Gastrocnemius medialis (tissue), 4 donors: ENCODE measurements around the gene PAPLN. TPM values are rescaled to one million over a fixed set of nuclear protein-coding genes. Genes with fewer than 3 reads are reported as not detected.

ENCODE experiments used
- ATAC-seq, 2 donors: fragments of 150-250 bp; one replicate each; pipeline ENCODE4 v1.9.1; 2016
- DNase-seq, 2 donors: peaks; one replicate each; pipeline ENCODE4 v3.0.0-alpha.2; 2019
- H3K27ac ChIP-seq, 4 donors: fragments of 200-600 bp; sonication (generic); 1 replicate in 1 of 4; 2 replicates in 3 of 4; pipeline ENCODE4 v1.5.1; 2016 to 2018; ENCODE audit warnings: mild to moderate bottlenecking in 2 of 4, moderate library complexity in 1 of 4
- H3K27me3 ChIP-seq, 3 donors: fragments of 200-600 bp; sonication (generic) in 2 of 3; 1 replicate in 1 of 3; 2 replicates in 2 of 3; pipeline versions ENCODE4 v1.5.1 to v1.6.0; 2016 to 2019; ENCODE audit warnings: mild to moderate bottlenecking in 1 of 3, moderate library complexity in 1 of 3
- H3K36me3 ChIP-seq, 2 donors: fragments of 200-600 bp; sonication (generic) in 1 of 2; one replicate each; pipeline ENCODE4 v1.5.1; 2017 to 2018
- H3K4me1 ChIP-seq, 2 donors: fragments of 200-600 bp; sonication (generic) in 1 of 2; one replicate each; pipeline ENCODE4 v1.5.1; 2016 to 2017; ENCODE audit warnings: mild to moderate bottlenecking in 2 of 2
- H3K4me3 ChIP-seq, 4 donors: fragments of 200-600 bp; sonication (generic) in 3 of 4; 1 replicate in 1 of 4; 2 replicates in 3 of 4; pipeline ENCODE4 v1.5.1; 2016 to 2019; ENCODE audit warnings: mild to moderate bottlenecking in 2 of 4
- H3K9me3 ChIP-seq, 3 donors: fragments of 200-600 bp; sonication (generic) in 2 of 3; 1 replicate in 1 of 3; 2 replicates in 2 of 3; pipeline ENCODE4 v1.5.1; 2016 to 2019
- CTCF ChIP-seq, 5 experiments: fragments of 450-650 bp in 3 of 5; fragments of 200-600 bp in 2 of 5; sonication (generic) in 2 of 5; IDR thresholded peaks in 4 of 5; conservative IDR thresholded peaks in 1 of 5; 1 replicate in 4 of 5; 2 replicates in 1 of 5; pipeline ENCODE4 v1.5.1; 2016 to 2019; ENCODE audit warnings: antibody characterized with exemption in 5 of 5, mild to moderate bottlenecking in 3 of 5, moderate library complexity in 3 of 5
- POLR2A ChIP-seq, 2 donors: fragments of 450-650 bp; IDR thresholded peaks; one replicate each; pipeline ENCODE4 v1.6.1; 2017; ENCODE audit warnings: antibody characterized with exemption in 2 of 2, mild to moderate bottlenecking in 2 of 2, moderate library complexity in 2 of 2
- in situ Hi-C, 4 donors: fragments of 200-750 bp; cut with MboI; loops; one replicate each; pipeline versions ENCODE4 v1.15.0 to v1.8.0; 2017; ENCODE audit warnings: low sequenced_read_pairs in 4 of 4
- intact Hi-C: fragments of 100-400 bp; cut with DNase I; formaldehyde crosslinking; loops from one replicate; pipeline ENCODE4 v1.15.1; 2023; ENCODE audit warnings: low total_unique reads
- total RNA-seq, 4 donors: library from RNA; depleted of rRNA; stranded (reverse); fragments of >200 nt; gene quantifications; one replicate each; pipeline versions ENCODE4 v1.1.0 to v1.2.3, GENCODE V29; 2016

The PAPLN gene
- total RNA-seq, 4 donors from 2014 or later = 1.9 to 5.0 (median 2.5) TPM

- no peak overlapping the region for H3K27ac ChIP-seq
- no peaks in the 10 kb centered on the region for H3K27me3 ChIP-seq
- no peak overlapping the region for H3K4me3 ChIP-seq
- ATAC-seq (no peak), DNase-seq (no peak)
- in situ Hi-C loops = no loop called here
- H3K36me3 ChIP-seq = no peaks in the 10 kb centered on the region
- TF ChIP-seq CTCF (IDR thresholded peaks at IDR 0.05 in 4 of 5, conservative IDR thresholded peaks at IDR 0.05 in 1 of 5) (no peak), POLR2A (IDR thresholded peaks at IDR 0.05) (no peak)
- intact Hi-C loops = no loop called here
- no peaks in the 10 kb centered on the region for H3K9me3 ChIP-seq
- no peaks in the 10 kb centered on the region for H3K4me1 ChIP-seq
Observed at GRCh38 chr14:73263606-73264005, 26.3 kb downstream of the PAPLN start.

- no peak for TF ChIP-seq CTCF (IDR thresholded peaks at IDR 0.05 in 4 of 5, conservative IDR thresholded peaks at IDR 0.05 in 1 of 5)
- no peak for TF ChIP-seq POLR2A (IDR thresholded peaks at IDR 0.05)
- intact Hi-C loops (no loop called here), in situ Hi-C loops (no loop called here)
- no peak for DNase-seq
- H3K9me3 ChIP-seq = no peaks in the 10 kb centered on the region
- H3K27me3 ChIP-seq = no peaks in the 10 kb centered on the region
- H3K4me1 ChIP-seq = no peaks in the 10 kb centered on the region
- H3K27ac ChIP-seq = no peak overlapping the region
- no peak overlapping the region for H3K4me3 ChIP-seq
- no peak for ATAC-seq
- no peaks in the 10 kb centered on the region for H3K36me3 ChIP-seq
Observed at GRCh38 chr14:73264080-73264884, 27.0 kb downstream of the PAPLN start.

- Histone ChIP-seq H3K27me3 (no peaks in the 10 kb centered on the region), H3K9me3 (no peaks in the 10 kb centered on the region), H3K4me3 (no peak overlapping the region), H3K27ac (no peak overlapping the region), H3K4me1 (peaks cover 0 to 7% of the 10 kb centered on the region in 2 donors), H3K36me3 (no peaks in the 10 kb centered on the region)
- no peak for DNase-seq
- no peak for ATAC-seq
- intact Hi-C loops = no loop called here
- TF ChIP-seq POLR2A (IDR thresholded peaks at IDR 0.05) (no peak), CTCF (IDR thresholded peaks at IDR 0.05 in 4 of 5, conservative IDR thresholded peaks at IDR 0.05 in 1 of 5) (no peak)
- in situ Hi-C loops = no loop called here
Observed at GRCh38 chr14:73264885-73265720, 27.8 kb downstream of the PAPLN start.

GRCh38 chr14:73265721-73266046, 28.4 kb downstream of the PAPLN start:
- in situ Hi-C loops = no loop called here

More at GRCh38 chr14:73265721-73266046, 28.4 kb downstream of the PAPLN start:
- no peaks in the 10 kb centered on the region for H3K36me3 ChIP-seq
- H3K4me1 ChIP-seq = peaks cover 0 to 13% of the 10 kb centered on the region in 2 donors
- H3K27me3 ChIP-seq = no peaks in the 10 kb centered on the region
- H3K4me3 ChIP-seq = no peak overlapping the region
- TF ChIP-seq CTCF (IDR thresholded peaks at IDR 0.05 in 4 of 5, conservative IDR thresholded peaks at IDR 0.05 in 1 of 5) = no peak
- TF ChIP-seq POLR2A (IDR thresholded peaks at IDR 0.05) = no peak
- H3K27ac ChIP-seq = no peak overlapping the region
- H3K9me3 ChIP-seq = no peaks in the 10 kb centered on the region
- no peak for ATAC-seq
- DNase-seq = no peak
- intact Hi-C loops = no loop called here
